Measurements from ENCODE around the gene WDFY2.

DNA sequence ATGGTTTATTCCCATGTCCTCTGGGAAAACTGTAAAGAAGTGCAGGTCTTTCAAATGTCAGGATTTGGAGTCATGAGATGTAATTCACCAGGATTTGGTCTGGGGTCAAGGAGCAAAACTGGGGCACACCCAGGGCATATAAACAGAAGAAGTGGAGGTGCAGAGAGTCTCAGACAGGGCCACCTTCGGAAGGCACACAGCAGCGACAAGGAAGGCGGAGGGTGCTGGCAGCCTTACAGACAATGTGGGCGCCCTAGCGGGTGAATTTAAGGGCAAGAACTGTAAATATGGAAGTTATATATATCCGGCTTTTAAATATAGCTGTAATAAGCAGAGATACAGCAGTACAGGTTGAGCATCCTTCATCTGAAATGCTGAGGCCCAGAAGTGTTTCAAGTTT is 188.5 kb downstream of the WDFY2 start:
- TF ChIP-seq CTCF (IDR thresholded peaks at IDR 0.05) (no peak), POLR2A (IDR thresholded peaks at IDR 0.05) (no peak)

All from tibial nerve (tissue), 3 donors.